Measurements from ENCODE around the gene EGR4.
A peak's percentile ranks its signal among the peaks of the same experiment; 100 is the strongest.

EGR4 gene

GRCh38 chr2:73250872-73251846 lies 42.2 kb downstream of the EGR4 start:
- no peak for DNase-seq (ENCODE audit: low spot score)

DNA sequence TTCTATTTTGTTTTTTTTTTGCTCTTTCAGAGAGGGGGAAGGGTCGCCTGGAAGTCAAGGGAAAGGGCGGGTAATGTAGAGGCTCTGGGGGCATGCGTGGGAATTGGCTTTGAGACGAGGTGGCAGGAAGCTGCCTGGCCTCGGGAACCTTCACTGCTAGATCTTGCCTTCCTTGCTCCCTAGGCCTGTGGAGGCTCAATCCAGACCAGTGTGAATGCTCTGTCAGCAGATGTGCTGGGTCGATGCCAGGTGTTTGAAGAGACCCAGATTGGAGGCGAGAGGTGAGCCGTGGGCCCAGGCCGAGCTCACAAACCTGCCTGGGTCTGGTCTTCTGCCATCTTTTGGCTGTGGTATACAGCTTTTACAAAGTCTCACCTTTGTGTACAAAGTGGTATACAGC lies 43.7 kb downstream of the EGR4 start:
- no peak for DNase-seq (ENCODE audit: low spot score)

DNA sequence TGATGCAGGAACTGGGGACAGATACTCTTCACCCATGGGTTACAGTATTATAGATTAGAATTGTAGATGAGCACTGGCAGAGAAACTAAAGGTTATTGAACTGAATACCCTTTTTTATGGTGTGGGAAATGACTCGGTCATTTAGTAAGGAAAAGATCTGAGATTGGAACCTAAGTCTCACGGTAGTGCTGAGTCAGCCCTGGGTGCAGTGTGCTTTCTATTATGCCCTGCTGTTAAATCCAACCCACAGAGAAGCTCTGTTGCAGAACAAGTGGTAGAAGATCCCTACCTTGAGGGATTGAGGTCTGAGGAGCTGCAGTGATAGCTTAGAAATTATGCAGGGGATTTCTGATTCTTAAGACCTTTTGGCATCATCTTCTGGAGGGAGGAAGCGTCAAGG lies 46.5 kb downstream of the EGR4 start:
- no peak for DNase-seq (ENCODE audit: low spot score)

GRCh38 chr2:73244580-73244979 lies 48.8 kb downstream of the EGR4 start:
- no peak for DNase-seq (ENCODE audit: low spot score)

- peak; percentile 83 for DNase-seq (ENCODE audit: low spot score)
Observed at GRCh38 chr2:73243884-73244570, 49.3 kb downstream of the EGR4 start.
